Peyer's patch (tissue), 4 donors: ENCODE measurements around the gene IFNK. TPM values are rescaled to one million over a fixed set of nuclear protein-coding genes. Genes with fewer than 3 reads are reported as not detected.

ENCODE experiments used
- DNase-seq, 3 donors: peaks; one replicate each; pipeline ENCODE4 v3.0.0-alpha.2; 2017 to 2019
- H3K27ac ChIP-seq, 4 donors: fragments of 200-600 bp; sonication (generic); one replicate each; pipeline ENCODE4 v1.5.1; 2016 to 2019
- H3K27me3 ChIP-seq, 2 donors: fragments of 200-600 bp; sonication (generic); one replicate each; pipeline ENCODE4 v1.5.1; 2019
- H3K36me3 ChIP-seq, 3 donors: fragments of 200-600 bp; sonication (generic); one replicate each; pipeline ENCODE4 v1.5.1; 2016 to 2019
- H3K4me1 ChIP-seq, 4 donors: fragments of 200-600 bp; sonication (generic); one replicate each; pipeline ENCODE4 v1.5.1; 2016 to 2019
- H3K4me3 ChIP-seq, 4 donors: fragments of 200-600 bp; sonication (generic); 1 replicate in 3 of 4; 2 replicates in 1 of 4; pipeline ENCODE4 v1.5.1; 2016 to 2019; ENCODE audit warnings: mild to moderate bottlenecking in 1 of 4
- H3K9me3 ChIP-seq, 4 donors: fragments of 200-600 bp; sonication (generic); one replicate each; pipeline ENCODE4 v1.5.1; 2016 to 2019; ENCODE audit warnings: mild to moderate bottlenecking in 1 of 4
- POLR2A ChIP-seq, 2 donors: fragments of 450-650 bp; IDR thresholded peaks; one replicate each; pipeline ENCODE4 v1.5.1; 2017; ENCODE audit warnings: antibody characterized with exemption in 2 of 2, mild to moderate bottlenecking in 2 of 2, moderate library complexity in 2 of 2
- total RNA-seq, 4 donors: library from RNA; depleted of rRNA; stranded (reverse); fragments of >200 nt; gene quantifications; one replicate each; pipeline ENCODE4 v1.1.0, GENCODE V29; 2016
- TF ChIP-seq, protein P1 (sequence below), 6 experiments: fragments of 450-650 bp in 4 of 6; fragments of 200-600 bp in 2 of 6; sonication (generic) in 1 of 6; IDR thresholded peaks; one replicate each; pipeline ENCODE4 v1.5.1; 2017 to 2019; ENCODE audit warnings: antibody characterized with exemption in 6 of 6, mild to moderate bottlenecking in 3 of 6, moderate library complexity in 1 of 6

The IFNK gene
- total RNA-seq, 4 donors from 2014 or later: not detected

DNA sequence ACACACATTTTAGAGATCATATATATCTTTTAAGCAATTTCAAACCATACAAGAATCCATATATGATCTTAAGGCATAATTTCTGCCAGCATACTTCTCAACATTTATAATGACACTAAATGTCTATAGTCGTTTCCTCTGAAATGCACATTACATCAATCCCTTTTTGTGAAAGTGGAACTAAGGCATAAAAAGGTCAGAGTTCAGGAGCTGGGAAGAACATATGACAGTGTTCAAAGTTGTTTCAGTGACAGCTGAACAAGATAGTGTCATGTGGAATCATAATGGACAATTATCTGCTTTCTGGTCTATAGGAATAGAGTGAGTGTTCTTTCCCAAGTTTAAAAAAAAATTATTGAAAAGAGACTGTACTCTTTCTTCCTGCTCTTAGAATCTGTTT lies 8.0 kb downstream of the IFNK start:
- Histone ChIP-seq H3K9me3 (no peaks in the 10 kb centered on the region), H3K4me1 (peaks cover 0 to 12% (median 5%) of the 10 kb centered on the region in 4 donors), H3K27me3 (no peaks in the 10 kb centered on the region), H3K27ac (no peak overlapping the region), H3K4me3 (no peak overlapping the region), H3K36me3 (no peaks in the 10 kb centered on the region)
- TF ChIP-seq, protein P1, sequence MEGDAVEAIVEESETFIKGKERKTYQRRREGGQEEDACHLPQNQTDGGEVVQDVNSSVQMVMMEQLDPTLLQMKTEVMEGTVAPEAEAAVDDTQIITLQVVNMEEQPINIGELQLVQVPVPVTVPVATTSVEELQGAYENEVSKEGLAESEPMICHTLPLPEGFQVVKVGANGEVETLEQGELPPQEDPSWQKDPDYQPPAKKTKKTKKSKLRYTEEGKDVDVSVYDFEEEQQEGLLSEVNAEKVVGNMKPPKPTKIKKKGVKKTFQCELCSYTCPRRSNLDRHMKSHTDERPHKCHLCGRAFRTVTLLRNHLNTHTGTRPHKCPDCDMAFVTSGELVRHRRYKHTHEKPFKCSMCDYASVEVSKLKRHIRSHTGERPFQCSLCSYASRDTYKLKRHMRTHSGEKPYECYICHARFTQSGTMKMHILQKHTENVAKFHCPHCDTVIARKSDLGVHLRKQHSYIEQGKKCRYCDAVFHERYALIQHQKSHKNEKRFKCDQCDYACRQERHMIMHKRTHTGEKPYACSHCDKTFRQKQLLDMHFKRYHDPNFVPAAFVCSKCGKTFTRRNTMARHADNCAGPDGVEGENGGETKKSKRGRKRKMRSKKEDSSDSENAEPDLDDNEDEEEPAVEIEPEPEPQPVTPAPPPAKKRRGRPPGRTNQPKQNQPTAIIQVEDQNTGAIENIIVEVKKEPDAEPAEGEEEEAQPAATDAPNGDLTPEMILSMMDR (IDR thresholded peaks at IDR 0.05): no peak
- no peak for TF ChIP-seq POLR2A (IDR thresholded peaks at IDR 0.05)
- no peak for DNase-seq

DNA sequence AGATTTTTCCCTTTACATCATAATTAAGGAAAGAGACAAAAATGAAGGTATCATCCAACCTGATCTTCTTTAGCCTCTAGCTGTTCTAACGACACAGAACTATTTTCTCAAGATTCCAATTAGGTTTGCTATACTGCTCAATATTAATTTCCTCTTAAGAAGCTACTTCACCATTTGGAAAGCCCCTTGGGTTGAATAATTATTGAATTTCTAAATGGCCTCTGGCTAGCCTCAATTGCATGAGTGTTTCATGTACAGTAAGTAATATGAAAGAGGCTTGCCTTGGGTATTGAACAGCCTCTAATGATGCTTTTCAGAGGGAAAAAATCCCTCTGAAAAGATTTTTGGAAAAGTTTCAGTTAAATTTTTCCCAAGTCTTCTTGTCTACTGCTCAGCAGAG lies 9.2 kb downstream of the IFNK start:
- Histone ChIP-seq H3K4me1 (peaks cover 0 to 7% (median 2%) of the 10 kb centered on the region in 4 donors), H3K27ac (no peak overlapping the region), H3K36me3 (no peaks in the 10 kb centered on the region), H3K9me3 (no peaks in the 10 kb centered on the region), H3K27me3 (no peaks in the 10 kb centered on the region), H3K4me3 (no peak overlapping the region)
- DNase-seq: no peak
- TF ChIP-seq, protein P1 (IDR thresholded peaks at IDR 0.05): no peak
- TF ChIP-seq POLR2A (IDR thresholded peaks at IDR 0.05): no peak

DNA sequence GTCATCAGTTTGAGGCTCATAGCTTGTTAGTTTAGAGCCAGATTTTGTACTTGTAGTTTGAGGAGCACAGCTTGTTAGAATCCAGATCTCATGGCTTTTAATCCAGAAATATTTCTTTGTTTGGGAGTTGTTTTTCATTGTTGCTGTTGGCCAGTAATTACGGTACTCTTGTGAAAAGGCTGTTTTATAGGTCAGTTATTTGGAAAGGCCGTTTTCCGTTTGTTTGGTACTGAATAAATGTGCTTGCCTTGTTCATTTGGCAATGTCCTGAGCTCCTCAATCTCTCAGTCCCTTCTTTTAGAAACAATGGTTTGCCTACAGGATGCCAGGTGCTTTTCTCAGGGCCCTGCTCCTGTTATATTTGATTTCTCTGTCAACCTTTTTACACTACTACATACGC lies 10.0 kb downstream of the IFNK start:
- Histone ChIP-seq H3K27ac (peak overlapping the region in 2 of 4 donors; percentile 8 to 36), H3K27me3 (no peaks in the 10 kb centered on the region), H3K9me3 (no peaks in the 10 kb centered on the region), H3K4me3 (no peak overlapping the region), H3K36me3 (no peaks in the 10 kb centered on the region), H3K4me1 (peaks cover 0 to 15% (median 0%) of the 10 kb centered on the region in 4 donors)
- no peak for TF ChIP-seq POLR2A (IDR thresholded peaks at IDR 0.05)
- TF ChIP-seq, protein P1 (IDR thresholded peaks at IDR 0.05): no peak
- no peak for DNase-seq

DNA sequence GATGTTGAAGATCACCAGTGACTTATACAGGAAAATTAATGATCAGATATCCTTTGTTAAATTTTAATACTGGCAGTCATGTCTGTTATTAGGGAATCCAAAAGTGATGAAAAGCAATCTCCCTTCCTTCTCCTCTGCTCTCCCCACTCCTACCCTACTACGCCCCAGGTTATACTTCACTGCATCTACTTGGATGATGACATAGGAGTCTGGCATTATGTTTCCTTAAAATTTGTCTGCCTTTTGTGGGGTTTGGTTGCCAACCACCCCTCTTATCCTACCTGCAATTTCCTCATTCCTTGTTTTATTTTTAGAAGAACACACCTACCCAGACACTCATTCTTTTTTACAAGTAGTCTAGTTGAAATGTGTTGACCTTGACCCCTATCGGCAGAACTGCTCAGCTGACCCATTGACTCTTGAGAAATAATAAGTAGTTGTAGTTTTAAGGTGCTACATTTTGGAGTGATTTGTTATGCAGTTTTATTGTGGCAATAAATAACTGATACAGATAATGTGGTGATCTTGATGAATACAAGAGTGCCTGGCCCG lies 10.6 kb downstream of the IFNK start:
- Histone ChIP-seq H3K27ac (peak overlapping the region in 1 of 4 donors; percentile 8), H3K9me3 (no peaks in the 10 kb centered on the region), H3K4me3 (no peak overlapping the region), H3K27me3 (no peaks in the 10 kb centered on the region), H3K36me3 (no peaks in the 10 kb centered on the region), H3K4me1 (peaks cover 0 to 15% (median 0%) of the 10 kb centered on the region in 4 donors)
- no peak for DNase-seq
- TF ChIP-seq, protein P1 (IDR thresholded peaks at IDR 0.05): no peak

DNA sequence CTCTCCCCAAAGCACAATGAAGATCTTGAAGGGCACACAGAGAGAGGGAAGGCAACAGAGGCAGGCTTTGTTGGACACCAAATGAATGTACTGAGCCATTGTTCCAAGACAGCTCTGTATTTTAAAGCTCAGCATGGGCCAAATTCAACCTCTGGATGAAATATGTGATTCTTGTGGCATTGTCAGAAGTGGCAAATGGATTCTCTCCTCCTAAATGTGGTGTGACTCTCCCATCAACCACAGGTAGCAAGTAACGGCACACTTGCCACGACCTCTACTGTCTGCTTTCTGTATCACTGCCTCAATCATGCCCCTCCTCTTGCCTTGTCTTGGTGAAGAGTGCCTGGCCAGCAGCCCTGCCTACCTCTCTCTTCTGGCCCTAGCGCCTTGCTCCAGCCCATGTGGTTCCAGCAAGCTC lies 11.6 kb downstream of the IFNK start:
- Histone ChIP-seq H3K36me3 (no peaks in the 10 kb centered on the region), H3K27ac (no peak overlapping the region), H3K27me3 (no peaks in the 10 kb centered on the region), H3K4me3 (no peak overlapping the region), H3K4me1 (peaks cover 0 to 10% (median 0%) of the 10 kb centered on the region in 4 donors), H3K9me3 (no peaks in the 10 kb centered on the region)
- TF ChIP-seq POLR2A (IDR thresholded peaks at IDR 0.05): no peak
- TF ChIP-seq, protein P1 (IDR thresholded peaks at IDR 0.05): peak in 2 of 6 experiments; percentile 10 to 20
- DNase-seq: peak in 1 of 3 donors; percentile 48

DNA sequence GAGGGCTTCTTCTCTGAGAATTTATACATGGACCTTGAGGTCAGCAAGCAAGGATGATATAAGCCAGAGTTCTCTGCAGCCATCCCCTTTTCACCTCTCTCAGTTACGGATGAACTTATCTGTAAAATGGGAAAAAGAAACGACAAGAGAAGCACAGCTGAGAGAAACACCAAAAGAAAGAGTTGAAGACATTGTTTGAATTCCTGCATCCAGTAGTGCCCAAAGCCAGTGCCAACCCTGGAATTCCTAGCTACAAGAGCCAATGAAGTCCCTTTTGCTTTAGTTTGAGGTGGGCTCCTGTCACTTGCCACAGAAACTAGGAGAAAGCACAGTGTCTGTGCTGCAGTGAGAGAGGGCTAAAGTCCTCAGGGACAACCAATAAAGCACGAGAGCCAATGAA lies 12.1 kb downstream of the IFNK start:
- TF ChIP-seq, protein P1 (IDR thresholded peaks at IDR 0.05): no peak
- no peak for TF ChIP-seq POLR2A (IDR thresholded peaks at IDR 0.05)
- Histone ChIP-seq H3K27me3 (no peaks in the 10 kb centered on the region), H3K27ac (no peak overlapping the region), H3K36me3 (no peaks in the 10 kb centered on the region), H3K4me1 (peaks cover 0 to 15% (median 0%) of the 10 kb centered on the region in 4 donors), H3K4me3 (no peak overlapping the region), H3K9me3 (no peaks in the 10 kb centered on the region)
- no peak for DNase-seq
